Gastrocnemius medialis (tissue), 4 donors: ENCODE data around the gene SHC3.

Experiments used
- POLR2A ChIP-seq, 2 donors: fragments of 450-650 bp; IDR thresholded peaks; one replicate each; pipeline ENCODE4 v1.6.1; 2017; ENCODE audit warnings: antibody characterized with exemption in 2 of 2, mild to moderate bottlenecking in 2 of 2, moderate library complexity in 2 of 2
- TF ChIP-seq, protein P1 (sequence below), 5 experiments: fragments of 450-650 bp in 3 of 5; fragments of 200-600 bp in 2 of 5; sonication (generic) in 2 of 5; IDR thresholded peaks in 4 of 5; conservative IDR thresholded peaks in 1 of 5; 1 replicate in 4 of 5; 2 replicates in 1 of 5; pipeline ENCODE4 v1.5.1; 2016 to 2019; ENCODE audit warnings: antibody characterized with exemption in 5 of 5, mild to moderate bottlenecking in 3 of 5, moderate library complexity in 3 of 5

- TF ChIP-seq, protein P1, sequence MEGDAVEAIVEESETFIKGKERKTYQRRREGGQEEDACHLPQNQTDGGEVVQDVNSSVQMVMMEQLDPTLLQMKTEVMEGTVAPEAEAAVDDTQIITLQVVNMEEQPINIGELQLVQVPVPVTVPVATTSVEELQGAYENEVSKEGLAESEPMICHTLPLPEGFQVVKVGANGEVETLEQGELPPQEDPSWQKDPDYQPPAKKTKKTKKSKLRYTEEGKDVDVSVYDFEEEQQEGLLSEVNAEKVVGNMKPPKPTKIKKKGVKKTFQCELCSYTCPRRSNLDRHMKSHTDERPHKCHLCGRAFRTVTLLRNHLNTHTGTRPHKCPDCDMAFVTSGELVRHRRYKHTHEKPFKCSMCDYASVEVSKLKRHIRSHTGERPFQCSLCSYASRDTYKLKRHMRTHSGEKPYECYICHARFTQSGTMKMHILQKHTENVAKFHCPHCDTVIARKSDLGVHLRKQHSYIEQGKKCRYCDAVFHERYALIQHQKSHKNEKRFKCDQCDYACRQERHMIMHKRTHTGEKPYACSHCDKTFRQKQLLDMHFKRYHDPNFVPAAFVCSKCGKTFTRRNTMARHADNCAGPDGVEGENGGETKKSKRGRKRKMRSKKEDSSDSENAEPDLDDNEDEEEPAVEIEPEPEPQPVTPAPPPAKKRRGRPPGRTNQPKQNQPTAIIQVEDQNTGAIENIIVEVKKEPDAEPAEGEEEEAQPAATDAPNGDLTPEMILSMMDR (IDR thresholded peaks at IDR 0.05 in 4 of 5, conservative IDR thresholded peaks at IDR 0.05 in 1 of 5), result no peak
- TF ChIP-seq POLR2A (IDR thresholded peaks at IDR 0.05), result no peak
Observed at GRCh38 chr9:89052470-89053097, 126.0 kb downstream of the SHC3 start.
